Prostate gland (tissue), 2 donors: ENCODE data around the gene FSIP2. TPM values are rescaled to one million over a fixed set of nuclear protein-coding genes. Genes with fewer than 3 reads are reported as not detected.

ENCODE experiments used
- DNase-seq: peaks from one replicate; pipeline ENCODE4 v3.0.0-alpha.2; 2019; ENCODE audit warnings: low spot score
- H3K27ac ChIP-seq, 2 donors: fragments of 200-600 bp; sonication (generic); 2 replicates each; pipeline ENCODE4 v1.5.1; 2017 to 2019
- H3K27me3 ChIP-seq: fragments of 200-600 bp; sonication (generic); replicated peaks from 2 replicates; pipeline ENCODE4 v1.5.1; 2019; ENCODE audit not compliant: insufficient read depth
- H3K36me3 ChIP-seq, 2 donors: fragments of 200-600 bp; sonication (generic); 1 replicate in 1 of 2; 2 replicates in 1 of 2; pipeline versions ENCODE4 v1.5.1 to v1.8.1; 2017 to 2019
- H3K4me1 ChIP-seq: fragments of 200-600 bp; sonication (generic); replicated peaks from 2 replicates; pipeline ENCODE4 v1.5.1; 2019
- H3K4me3 ChIP-seq, 2 donors: fragments of 200-600 bp; sonication (generic); 2 replicates each; pipeline ENCODE4 v1.5.1; 2017 to 2019
- H3K9me3 ChIP-seq: fragments of 200-600 bp; sonication (generic); 2 replicates; pipeline ENCODE4 v1.5.1; 2017
- CTCF ChIP-seq, 4 experiments: fragments of 200-600 bp in 2 of 4; fragments of 450-650 bp in 2 of 4; sonication (generic) in 2 of 4; IDR thresholded peaks; 1 replicate in 3 of 4; 2 replicates in 1 of 4; pipeline ENCODE4 v1.5.1; 2016 to 2019; ENCODE audit warnings: antibody characterized with exemption in 4 of 4, mild to moderate bottlenecking in 2 of 4, moderate library complexity in 2 of 4
- POLR2A ChIP-seq: fragments of 450-650 bp; IDR thresholded peaks from one replicate; pipeline ENCODE4 v1.6.1; 2016; ENCODE audit warnings: antibody characterized with exemption, mild to moderate bottlenecking
- POLR2AphosphoS5 ChIP-seq: sonication (generic); formaldehyde crosslinking; IDR thresholded peaks from one replicate; pipeline ENCODE4 v1.6.1; 2017; ENCODE audit warnings: antibody characterized with exemption
- WGBS: methylation state at CpG from one replicate; pipeline ENCODE4 v1.1.5; 2018; 5-methylcytosine and 5-hydroxymethylcytosine counted together
- intact Hi-C: fragments of 100-400 bp; cut with DNase I; formaldehyde crosslinking; loops from one replicate; pipeline ENCODE4 v1.14.2; 2022
- total RNA-seq, 2 donors: library from RNA; depleted of rRNA; stranded (reverse); fragments of >200 nt; gene quantifications; one replicate each; pipeline ENCODE4 v1.1.0, GENCODE V29; 2016

The FSIP2 gene
- total RNA-seq, 2 donors from 2014 or later, result 0.91 to 7.3 TPM

- DNase-seq, result no peak
- Histone ChIP-seq H3K36me3 (no peaks in the 10 kb centered on the region), H3K27me3 (no peaks in the 10 kb centered on the region), H3K27ac (no peak overlapping the region), H3K4me1 (no peaks in the 10 kb centered on the region), H3K4me3 (no peak overlapping the region), H3K9me3 (no peaks in the 10 kb centered on the region)
- TF ChIP-seq CTCF (IDR thresholded peaks at IDR 0.05), result no peak
- no peak for TF ChIP-seq POLR2AphosphoS5
- 84% methylated on average over 2 of the region's 2 CpGs for WGBS
- intact Hi-C loops, result no loop called here
Observed at GRCh38 chr2:185780890-185781289, 42.3 kb downstream of the FSIP2 start.

GRCh38 chr2:185782223-185782769 is 43.7 kb downstream of the FSIP2 start:
- Histone ChIP-seq H3K9me3 (no peaks in the 10 kb centered on the region), H3K36me3 (no peaks in the 10 kb centered on the region), H3K27ac (no peak overlapping the region), H3K27me3 (no peaks in the 10 kb centered on the region), H3K4me1 (no peaks in the 10 kb centered on the region), H3K4me3 (no peak overlapping the region)
- 87% methylated on average over 4 of the region's 4 CpGs for WGBS
- no peak for DNase-seq
- TF ChIP-seq POLR2AphosphoS5 (no peak), POLR2A (no peak), CTCF (IDR thresholded peaks at IDR 0.05) (no peak)
- intact Hi-C loops, result no loop called here

- no peak overlapping the region for H3K27ac ChIP-seq
- no peaks in the 10 kb centered on the region for H3K27me3 ChIP-seq
- DNase-seq, result no peak
- H3K9me3 ChIP-seq, result no peaks in the 10 kb centered on the region
- no peaks in the 10 kb centered on the region for H3K36me3 ChIP-seq
- no peak for TF ChIP-seq POLR2A
- no peak for TF ChIP-seq CTCF (IDR thresholded peaks at IDR 0.05)
- no peak for TF ChIP-seq POLR2AphosphoS5
- H3K4me1 ChIP-seq, result no peaks in the 10 kb centered on the region
- intact Hi-C loops, result no loop called here
- no peak overlapping the region for H3K4me3 ChIP-seq
Observed at GRCh38 chr2:185785156-185785555, 46.6 kb downstream of the FSIP2 start.

GRCh38 chr2:185785851-185786473 is 47.4 kb downstream of the FSIP2 start:
- Histone ChIP-seq H3K4me1 (no peaks in the 10 kb centered on the region), H3K27ac (no peak overlapping the region), H3K4me3 (no peak overlapping the region), H3K27me3 (no peaks in the 10 kb centered on the region), H3K36me3 (no peaks in the 10 kb centered on the region), H3K9me3 (no peaks in the 10 kb centered on the region)
- WGBS, result 91% methylated on average over 2 of the region's 2 CpGs
- intact Hi-C loops, result no loop called here
- TF ChIP-seq CTCF (IDR thresholded peaks at IDR 0.05) (no peak), POLR2A (no peak), POLR2AphosphoS5 (no peak)
- no peak for DNase-seq
